ENCODE data around the gene TRIM41. TPM values are rescaled to one million over a fixed set of nuclear protein-coding genes. Genes with fewer than 3 reads are reported as not detected.

Gene TRIM41
- total RNA-seq, 1 donor, result 12.7 TPM

Small RNA genes lying within 50 kb of the gene (small RNA-seq; reads per million reads assigned to genes)
- gene MIR4638 (not detected), gene SNORD95 (not detected), gene SNORD96A (not detected)

Other genes with a start within 250 kb of the TRIM41 start
- gene BTNL3, start 234.4 kb upstream of the TRIM41 start, total RNA-seq (ENCODE audit: low replicate concordance), result not detected in 2 replicates
- not detected in 2 replicates for gene BTNL9, start 183.0 kb upstream of the TRIM41 start, total RNA-seq (ENCODE audit: low replicate concordance)
- not detected in 2 replicates for gene OR2V1, start 92.1 kb upstream of the TRIM41 start, total RNA-seq (ENCODE audit: low replicate concordance)
- gene OR2V2, start 75.7 kb upstream of the TRIM41 start, total RNA-seq (ENCODE audit: low replicate concordance), result not detected in 2 replicates
- 0.74 and 3.3 TPM in 2 replicates for gene TRIM7, start 18.1 kb upstream of the TRIM41 start, total RNA-seq (ENCODE audit: low replicate concordance)
- 2,117 and 4,931 TPM in 2 replicates for gene RACK1, start 20.6 kb downstream of the TRIM41 start, total RNA-seq (ENCODE audit: low replicate concordance)
- 7.4 and 15.6 TPM in 2 replicates for gene TRIM52, start 37.9 kb downstream of the TRIM41 start, total RNA-seq (ENCODE audit: low replicate concordance)
- gene OR4F3, start 144.0 kb downstream of the TRIM41 start, total RNA-seq (ENCODE audit: low replicate concordance), result 0.54 TPM in 1 of 2 replicates, not detected in the other

Data from fibroblast of the aortic adventitia (primary cell).